Measurements from ENCODE around the gene UBASH3A.

The UBASH3A gene

DNA sequence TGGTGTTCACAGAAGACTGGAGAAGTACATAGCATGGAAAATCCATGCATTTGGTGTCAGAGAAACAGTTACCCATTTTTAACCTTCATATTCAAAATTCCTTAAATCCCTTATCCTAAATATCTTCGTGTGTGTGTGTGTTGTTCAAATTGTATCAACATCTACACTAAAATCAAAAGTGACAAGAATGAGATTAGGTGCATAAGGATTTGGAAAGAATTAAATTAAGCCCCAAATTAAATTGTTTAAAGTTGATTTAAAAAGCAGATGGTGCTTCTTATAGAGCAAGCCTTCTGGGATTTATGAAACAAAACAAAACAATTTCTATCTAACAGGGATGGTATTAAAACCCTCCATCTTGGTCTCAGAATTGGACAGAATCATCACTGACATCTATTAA lies 87.6 kb downstream of the UBASH3A start:
- DNase-seq (ENCODE audit: low read depth in 2 of 2), result no peak

DNA sequence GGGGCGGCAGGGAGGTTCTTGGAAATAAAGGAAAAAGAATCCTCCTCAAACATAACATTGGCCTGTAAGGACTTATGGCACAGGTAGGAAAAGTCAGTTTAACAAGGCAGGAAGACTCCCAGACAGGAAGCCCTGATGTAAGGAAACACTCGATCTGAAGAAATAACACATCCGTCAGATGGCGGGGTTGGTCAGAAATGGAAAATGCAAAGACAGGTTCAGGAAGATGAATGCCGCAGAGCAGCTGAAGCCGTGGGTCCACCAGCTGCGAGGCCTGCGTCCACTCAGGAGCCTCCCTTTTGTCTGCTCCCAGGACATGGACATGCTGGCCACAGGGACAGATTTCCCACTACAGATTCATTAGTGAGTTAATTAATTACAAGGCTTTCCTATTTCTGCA lies 88.5 kb downstream of the UBASH3A start:
- DNase-seq (ENCODE audit: low read depth in 2 of 2), result no peak

DNA sequence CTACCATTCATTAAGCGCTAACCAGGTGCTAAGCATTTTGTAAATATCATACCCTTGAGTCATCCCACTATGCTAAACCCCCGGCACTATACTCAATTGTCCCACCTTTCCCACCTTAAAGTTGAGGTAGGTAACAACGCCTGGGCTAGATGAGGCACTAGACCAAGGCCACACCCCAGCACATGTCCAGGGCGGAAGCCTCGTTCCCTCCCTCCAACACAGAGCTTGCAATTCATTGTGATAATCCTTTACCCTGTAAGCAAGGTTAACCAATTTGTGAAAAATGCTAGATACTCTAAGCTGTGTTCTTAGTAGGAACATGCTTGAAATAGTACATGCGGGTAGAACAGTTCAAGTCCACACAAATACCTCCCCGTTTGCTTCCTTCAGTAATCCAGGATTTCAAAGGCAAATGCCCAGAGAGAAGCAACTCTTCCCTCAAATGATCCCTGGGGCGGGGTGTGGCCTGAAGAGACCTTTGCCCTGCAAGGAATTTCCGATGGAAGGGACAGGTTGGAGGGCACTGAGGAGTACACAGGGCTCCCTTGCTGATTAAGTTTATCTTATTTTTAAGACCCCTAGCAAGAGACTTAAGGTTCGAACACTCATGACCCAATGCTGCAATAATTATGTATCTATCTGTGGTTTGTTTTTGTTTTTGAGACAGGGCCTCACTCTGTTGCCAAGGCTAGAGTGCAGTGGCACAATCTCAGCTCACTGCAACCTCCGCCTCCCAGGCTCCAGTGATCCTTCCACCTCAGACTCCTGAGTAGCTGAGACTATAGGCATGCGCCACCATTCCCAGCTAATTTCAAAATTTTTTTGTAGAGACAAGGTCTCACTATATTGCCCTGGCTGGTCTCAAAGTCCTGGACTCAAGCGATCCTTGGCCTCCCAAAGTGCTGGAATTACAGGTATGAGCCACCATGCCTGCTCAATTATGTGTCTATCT lies 89.7 kb downstream of the UBASH3A start:
- no peak for DNase-seq (ENCODE audit: low read depth in 2 of 2)

DNA sequence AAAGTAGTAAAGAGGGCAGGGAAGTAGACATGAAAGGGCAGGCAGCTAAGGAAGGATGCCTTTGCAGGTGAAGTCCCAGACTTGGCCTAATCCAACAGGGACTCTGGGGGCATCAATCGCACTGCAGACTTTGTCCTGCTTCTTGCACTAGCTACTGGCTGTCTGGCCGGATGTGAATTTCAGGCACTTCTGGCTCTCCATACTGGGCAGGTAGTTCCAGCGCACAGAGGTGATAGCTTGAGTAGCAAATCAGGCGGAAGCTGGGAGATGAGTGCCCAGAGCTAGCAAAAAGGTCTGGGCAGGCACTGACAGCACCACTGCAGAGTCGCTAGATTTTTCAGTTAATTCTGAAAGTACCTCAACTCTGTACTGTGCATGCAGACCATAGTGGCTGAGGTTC lies 91.3 kb downstream of the UBASH3A start:
- DNase-seq (ENCODE audit: low read depth in 2 of 2), result no peak

DNA sequence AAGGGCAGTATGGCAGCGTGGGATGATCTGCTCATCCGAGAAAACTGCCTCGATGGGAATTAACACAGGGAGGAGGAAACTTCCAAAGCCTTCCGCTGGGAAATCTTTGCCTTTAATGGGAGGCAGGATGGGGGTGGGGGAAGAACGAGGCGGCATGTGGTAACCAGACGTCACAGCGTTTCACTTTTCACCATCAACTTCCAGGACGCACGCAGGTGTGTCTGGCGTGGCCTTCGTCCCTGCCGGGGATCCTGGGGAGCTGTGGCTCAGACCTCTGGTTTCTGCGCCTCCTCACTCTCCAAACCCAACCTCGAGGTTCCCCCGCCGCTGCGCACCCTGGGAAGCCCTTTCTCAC lies 92.0 kb downstream of the UBASH3A start:
- DNase-seq (ENCODE audit: low read depth in 2 of 2), result no peak

DNA sequence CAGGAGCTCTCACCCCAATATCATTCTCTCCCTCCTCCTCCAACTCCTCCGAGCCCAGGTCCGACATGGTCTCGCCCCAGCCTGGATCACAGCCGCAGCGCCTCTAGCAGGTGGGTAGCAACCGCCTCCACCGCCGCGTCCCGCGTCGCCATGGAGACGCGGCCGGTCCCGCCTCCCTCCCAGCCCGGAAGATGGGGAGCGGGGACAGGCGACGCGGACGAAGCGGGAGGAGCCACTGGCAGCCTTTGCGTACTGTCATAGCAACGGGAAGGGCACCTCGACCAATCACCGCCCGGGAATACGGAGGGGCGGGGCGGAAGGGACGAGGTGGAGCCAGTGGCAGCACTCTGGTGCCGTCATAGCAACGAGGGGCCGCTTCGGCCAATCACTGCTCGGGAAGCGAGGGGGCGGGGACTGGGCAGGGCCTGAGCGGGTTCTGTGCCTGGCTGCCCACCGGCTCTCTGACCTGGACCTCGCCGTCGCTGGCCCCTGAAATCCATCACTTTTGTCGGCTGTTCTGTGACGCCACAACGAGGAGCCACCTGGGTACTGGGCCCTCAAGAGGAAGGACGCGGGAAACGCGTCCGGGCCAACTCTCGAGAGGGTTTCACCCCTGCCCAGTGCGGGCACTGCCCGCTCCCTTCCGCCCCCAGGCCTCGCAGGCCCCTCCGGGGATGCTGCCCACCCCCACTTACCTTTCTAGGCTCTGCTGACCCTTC lies 92.6 kb downstream of the UBASH3A start, which contains the start of gene RSPH1:
Gene RSPH1, minus strand, starts transcription at position 105 of the 719 bp plus-strand sequence. Its CDS starts 38 bp downstream, at position 67.
- peak; percentile 98 to 99 for DNase-seq (ENCODE audit: low read depth in 2 of 2)

DNA sequence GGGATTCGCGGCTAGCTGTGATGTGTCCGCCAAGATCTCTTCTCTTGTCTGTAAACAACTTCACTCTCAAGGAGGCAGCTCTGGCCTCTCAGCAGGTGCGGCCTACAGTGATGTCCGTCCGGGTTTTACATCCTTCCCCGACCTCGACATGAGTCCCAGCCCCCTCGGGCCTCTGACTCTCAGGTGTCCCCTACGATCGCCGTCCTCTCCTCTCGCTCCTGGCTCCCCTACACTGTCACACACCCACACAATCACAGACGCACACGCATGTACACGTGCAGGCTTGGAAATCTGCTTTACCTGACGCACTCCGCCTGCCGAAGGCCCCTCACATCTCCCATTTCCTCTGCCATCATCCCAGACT lies 93.1 kb downstream of the UBASH3A start:
- no peak for DNase-seq (ENCODE audit: low read depth in 2 of 2)
